ENCODE results near the gene PDCD1.

Gene PDCD1

DNA sequence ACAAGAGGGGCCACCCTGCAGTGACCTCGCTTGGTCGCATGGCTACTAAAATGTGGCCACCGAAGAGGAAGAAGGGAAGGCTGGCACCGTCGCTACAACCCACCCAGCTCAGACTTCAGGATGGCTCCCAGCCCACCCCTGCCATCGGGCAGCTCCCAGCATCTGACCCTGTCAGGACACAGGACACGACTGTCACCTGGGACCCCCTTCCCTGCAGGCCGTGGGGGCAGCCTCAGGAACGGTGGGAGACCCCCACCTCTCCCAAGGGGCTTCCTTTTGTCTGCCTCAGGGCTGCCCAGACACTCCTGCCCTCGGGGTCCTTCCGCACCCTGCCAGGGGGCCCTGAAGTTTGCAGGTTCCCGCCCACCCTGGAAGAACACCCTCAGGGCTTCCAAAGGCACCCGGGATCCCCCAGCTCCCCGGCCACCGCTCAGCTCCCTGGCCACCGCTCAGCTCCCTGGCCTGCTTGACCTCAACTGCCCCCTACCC lies 18.5 kb upstream of the PDCD1 start:
- DNase-seq: no peak

DNA sequence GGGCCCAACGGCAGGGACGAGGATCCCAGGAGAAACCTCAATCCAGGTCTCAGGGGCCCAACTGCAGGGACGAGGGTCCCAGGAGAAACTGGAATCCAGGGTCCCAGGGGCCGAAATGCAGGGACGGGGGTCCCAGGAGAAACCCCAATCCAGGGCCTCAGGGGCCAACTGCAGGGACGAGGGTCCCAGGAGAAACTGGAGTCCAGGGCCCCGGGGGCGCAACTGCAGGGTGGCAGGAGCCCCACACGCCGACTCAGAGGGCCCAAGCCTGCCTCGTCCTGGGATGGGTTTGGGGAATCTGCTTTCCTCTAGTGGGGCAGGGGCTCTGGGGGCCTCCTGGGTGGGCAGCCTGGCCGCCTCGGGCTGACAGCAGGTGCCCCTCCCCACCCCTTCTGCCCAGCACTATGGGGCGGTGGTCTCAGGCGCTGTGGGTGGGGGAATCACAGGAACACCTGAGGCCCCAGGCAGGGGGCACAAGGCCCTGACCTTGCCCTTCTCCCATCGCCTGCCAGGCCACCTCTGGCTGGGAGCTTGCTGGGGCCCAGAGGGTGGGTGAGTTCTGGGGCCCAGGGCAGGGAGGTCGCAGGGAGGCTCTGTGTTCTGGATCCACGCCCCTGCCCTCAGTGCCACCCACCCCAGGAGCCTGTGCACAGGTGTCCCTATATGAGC lies 18.0 kb upstream of the PDCD1 start:
- DNase-seq: no peak

- peak in 2 of 3 experiments; percentile 25 to 36 for DNase-seq
Observed at GRCh38 chr2:241875754-241876527, 17.2 kb upstream of the PDCD1 start.

GRCh38 chr2:241874277-241874925 lies 15.7 kb upstream of the PDCD1 start:
- DNase-seq: no peak

GRCh38 chr2:241873803-241874110 lies 15.1 kb upstream of the PDCD1 start:
- DNase-seq: no peak

- DNase-seq: no peak
Observed at GRCh38 chr2:241873081-241873802, 14.5 kb upstream of the PDCD1 start.

GRCh38 chr2:241872313-241872642 lies 13.6 kb upstream of the PDCD1 start:
- DNase-seq: no peak

DNA sequence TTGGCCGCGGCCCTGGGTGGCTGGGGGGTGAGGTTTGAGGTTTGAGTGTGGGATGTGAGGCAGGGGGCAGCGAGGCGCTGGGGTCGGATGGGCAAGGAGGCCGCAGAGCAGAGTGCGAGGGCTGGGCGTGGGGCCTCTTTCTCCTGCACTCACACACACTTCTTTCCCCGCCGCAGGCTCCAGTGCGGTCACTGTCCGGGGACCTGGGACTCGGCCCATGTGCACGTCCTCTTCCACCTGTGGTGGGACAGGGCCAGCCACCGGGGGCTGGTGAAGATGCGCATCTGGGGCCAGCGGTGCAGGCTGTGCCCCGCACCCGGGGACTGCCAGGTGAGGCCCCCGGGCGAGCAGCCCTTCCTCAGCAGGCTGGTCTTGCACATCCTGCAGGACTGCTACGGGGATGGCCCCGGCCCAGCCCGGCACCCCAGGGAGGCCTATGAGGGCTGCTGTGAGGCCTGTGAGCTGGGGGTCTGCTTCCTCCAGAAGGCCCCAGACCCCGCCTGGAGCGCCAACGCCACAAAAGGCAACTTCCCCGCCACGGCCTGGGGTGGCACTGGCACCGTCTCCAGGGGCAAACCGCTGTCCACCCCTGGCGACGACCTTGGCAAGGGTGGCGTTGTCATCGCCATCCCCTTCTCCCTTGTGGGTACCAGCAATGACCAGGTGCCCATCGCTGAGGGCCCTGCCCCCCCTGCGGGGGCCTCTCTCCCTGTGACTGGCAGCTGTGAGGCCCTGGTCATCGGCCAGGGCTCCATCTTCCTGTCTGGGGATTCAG lies 13.0 kb upstream of the PDCD1 start:
- DNase-seq: no peak

DNA sequence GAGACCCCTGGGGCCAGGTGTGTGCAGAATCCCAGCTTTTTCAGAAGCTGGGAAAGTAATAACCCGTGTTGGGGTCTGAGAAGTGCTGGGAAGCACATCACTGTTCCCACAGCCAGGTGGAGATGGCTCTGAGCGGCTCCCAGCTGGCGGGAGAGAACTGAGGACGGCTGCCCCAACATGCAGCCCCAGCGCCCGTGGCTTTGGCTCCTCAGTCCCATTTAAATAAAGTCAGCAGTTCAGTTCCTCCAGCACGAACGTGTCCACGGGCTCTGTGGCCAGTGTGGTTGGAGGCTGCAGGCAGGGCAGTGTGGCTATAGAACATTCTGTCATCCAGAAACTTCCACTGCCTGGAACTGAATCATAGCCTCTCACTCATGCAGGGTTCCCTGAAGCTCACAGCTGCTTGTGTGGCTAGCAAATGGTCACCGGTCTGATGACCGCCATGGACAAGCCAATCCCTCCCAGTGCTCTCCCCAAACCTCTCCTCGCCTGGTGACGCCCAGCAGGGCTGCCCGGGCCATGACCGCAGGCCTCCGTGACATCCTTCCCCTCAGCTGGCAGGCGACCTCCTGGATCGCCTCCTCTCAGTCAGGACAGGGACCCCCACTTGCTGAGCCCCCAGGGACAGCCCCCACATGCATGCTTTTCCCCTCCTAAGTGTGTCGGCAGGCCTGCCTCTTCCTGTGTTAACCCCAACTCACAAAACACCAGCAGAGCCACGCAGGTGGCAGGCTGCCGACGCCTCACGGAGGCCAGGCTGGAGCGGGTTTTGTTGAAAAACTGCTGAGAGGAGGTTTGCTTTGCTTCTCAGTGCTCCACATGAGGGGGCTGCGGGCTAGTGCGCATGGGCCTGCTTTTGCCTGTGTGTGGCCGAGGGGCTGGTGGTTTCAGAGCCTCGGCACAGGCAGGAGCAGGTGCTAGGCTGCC lies 12.2 kb upstream of the PDCD1 start:
- peak in 2 of 3 experiments; percentile 45 to 63 for DNase-seq

DNA sequence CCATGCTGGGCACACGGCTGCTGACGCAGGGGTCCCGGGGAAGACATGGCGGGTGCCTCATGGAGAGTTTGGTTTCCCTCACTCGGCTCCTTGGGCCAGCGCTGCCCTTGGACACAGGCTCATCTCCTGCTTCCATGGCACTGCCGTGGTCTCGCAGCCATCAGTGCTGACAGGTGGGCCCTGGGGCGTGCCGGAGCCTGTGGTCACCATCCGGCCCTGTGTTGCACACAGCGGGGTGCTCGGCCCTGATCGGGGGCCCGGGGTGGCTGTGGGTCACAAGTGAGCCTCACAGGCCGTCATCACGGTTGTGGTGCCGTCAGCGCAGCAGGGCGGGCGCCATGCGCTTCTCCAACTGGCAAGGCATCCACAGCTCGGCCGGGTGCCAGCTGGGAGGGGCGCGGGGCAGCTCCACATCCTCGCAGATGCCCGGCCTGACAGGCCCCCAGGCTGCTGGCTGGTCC lies 11.4 kb upstream of the PDCD1 start:
- peak in 2 of 3 experiments; percentile 46 to 64 for DNase-seq

GRCh38 chr2:241869087-241869961 lies 10.6 kb upstream of the PDCD1 start, which contains the start of gene RTP5:
Gene RTP5 (plus strand): TSS chr2:241869729. CDS start chr2:241869757, 28 bp downstream.
- DNase-seq: peak in 2 of 3 experiments; percentile 46 to 75

- DNase-seq: peak in 2 of 3 experiments; percentile 41 to 66
Observed at GRCh38 chr2:241868661-241869081, 10.0 kb upstream of the PDCD1 start.

- peak in 1 of 3 experiments; percentile 48 for DNase-seq
Observed at GRCh38 chr2:241867776-241868420, 9.2 kb upstream of the PDCD1 start.

DNA sequence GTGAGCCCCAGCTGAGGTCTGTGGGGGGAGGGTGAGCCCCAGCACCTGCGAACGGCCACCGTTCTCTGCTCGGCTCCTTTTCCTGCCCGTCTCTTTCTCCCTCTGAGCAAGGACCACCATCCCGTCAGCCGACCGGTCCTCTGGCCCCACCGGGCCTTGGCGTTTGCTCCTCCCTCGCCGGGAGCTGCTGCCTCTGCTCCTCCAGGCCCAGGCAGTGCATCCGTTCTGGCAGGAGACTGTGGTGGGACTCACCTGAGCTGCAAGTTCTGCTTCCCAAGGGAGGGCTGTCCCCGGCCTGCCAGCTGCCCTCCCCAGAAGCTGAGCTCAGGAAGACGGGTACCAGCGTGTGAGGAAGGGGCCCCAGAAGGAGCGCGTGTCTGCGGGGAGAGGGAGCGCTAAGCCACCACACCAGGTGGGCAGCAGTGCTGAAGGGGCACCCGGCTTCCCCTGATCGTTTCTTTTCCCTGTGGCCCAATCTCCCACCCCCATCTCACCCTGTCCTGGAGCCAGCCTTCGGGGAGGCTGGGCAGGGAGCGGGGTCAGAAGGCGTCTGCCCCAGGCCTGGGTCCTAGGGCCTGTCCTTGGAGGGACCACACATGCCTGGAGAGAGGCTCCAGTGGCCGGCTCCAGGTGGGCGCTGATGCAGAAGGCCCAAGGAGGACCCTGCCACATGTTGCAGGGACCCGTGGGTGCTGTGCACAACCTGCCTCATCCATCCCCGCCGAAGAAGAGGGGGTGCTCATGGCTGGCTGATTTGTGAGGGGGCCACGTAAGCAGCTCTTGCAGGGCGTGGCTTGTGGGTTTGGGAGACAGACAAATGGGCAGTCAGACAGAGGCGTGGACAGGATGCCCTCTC lies 8.3 kb upstream of the PDCD1 start:
- no peak for DNase-seq

DNA sequence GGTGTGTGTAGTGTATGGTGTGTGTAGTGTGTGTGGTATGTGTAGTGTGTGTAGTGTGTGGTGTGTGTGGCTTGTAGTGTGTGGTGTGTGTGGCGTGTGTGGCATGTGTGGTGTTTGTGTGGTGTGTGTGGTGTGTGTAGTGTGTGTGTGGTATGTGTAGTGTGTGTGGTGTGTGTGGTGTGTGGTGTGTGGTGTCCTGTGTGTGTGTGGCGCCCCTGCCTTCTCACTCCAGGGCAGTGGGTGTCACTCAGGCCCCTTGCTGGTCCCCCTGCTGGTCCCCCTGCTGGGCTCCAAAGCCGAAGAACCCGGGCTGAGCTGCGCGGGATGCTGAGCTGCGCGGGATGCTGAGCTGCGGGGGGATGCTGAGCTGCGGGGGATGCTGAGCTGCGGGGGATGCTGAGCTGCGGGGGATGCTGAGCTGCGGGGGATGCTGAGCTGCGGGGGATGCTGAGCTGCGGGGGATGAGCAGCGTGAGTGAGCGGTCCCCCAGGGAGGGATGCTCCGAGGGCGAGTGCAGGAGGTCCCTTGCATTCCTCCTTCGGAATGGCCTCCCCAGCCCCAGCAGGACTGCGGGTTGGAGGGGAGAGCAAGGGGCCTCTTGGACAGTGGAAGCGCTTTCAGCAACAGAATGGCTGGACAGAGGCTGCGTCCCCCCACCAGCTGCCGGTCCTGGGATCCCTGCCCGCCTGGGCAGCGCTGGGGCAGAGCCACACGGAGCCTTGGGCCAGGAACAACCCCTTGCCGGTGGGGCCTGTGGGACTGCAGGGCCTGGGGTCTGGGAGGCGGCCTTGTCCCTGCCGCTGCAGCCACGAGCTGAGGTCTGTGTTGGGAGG lies 7.5 kb upstream of the PDCD1 start:
- DNase-seq: no peak

DNA sequence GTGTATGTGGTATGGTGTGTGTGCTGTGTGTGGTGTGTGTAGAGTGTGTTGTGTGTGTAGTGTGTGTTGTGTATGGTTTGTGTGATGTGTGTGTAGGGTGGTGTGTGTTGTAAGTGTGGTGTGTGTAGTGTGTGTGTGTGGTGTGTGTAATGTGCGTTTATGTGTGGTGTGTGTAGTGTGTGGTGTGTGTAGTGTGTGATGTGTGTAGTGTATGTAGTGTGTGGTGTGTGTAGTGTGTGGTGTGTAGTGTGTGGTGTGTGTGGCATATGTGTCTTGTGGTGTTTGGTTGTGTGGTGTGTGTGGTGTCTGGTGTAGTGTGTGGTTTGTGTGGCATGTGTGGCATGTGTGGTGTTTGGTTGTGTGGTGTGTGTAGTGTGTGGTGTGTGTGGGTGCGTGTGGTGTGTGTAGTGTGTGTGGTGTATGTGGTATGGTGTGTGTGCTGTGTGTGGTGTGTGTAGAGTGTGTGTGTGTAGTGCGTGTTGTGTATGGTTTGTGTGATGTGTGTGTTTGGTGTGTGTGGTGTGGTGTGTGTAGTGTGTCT lies 6.8 kb upstream of the PDCD1 start:
- DNase-seq: no peak

- DNase-seq: no peak
Observed at GRCh38 chr2:241864850-241865213, 6.1 kb upstream of the PDCD1 start.

All from NCI-H1417 (cell line).